ENCODE results near the gene ATP5PF.

DNA sequence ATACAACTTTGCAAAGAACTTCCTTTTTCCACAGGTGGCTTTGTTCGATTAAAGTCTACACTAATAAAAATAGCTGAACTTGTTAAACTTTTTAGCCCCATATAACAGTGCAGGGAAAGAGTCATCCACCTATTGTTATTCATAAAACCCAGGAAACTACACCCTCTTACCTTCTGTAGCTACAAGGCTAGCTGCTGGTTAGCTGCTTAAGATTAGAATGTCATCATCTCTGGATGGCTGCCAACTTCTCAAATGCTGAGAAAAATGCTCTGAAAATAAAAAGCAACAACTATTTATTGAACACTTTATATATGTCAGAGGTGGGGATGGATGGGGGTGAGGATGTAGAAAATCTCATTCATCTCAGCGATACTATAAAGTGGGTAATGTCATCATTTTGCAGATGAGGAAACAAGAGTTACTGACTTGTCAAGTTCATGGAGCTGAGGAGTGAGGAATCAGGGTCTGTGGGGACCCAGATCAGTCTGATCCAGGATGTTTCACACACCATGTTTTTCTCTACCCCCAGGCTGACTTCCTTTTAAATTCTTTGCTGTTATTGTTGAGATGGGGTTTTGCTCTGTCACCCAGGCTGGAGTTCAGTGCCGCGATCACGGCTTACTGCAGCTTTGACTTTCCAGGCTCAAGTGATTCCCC lies 17.1 kb downstream of the ATP5PF start:
- TF ChIP-seq, protein P1, sequence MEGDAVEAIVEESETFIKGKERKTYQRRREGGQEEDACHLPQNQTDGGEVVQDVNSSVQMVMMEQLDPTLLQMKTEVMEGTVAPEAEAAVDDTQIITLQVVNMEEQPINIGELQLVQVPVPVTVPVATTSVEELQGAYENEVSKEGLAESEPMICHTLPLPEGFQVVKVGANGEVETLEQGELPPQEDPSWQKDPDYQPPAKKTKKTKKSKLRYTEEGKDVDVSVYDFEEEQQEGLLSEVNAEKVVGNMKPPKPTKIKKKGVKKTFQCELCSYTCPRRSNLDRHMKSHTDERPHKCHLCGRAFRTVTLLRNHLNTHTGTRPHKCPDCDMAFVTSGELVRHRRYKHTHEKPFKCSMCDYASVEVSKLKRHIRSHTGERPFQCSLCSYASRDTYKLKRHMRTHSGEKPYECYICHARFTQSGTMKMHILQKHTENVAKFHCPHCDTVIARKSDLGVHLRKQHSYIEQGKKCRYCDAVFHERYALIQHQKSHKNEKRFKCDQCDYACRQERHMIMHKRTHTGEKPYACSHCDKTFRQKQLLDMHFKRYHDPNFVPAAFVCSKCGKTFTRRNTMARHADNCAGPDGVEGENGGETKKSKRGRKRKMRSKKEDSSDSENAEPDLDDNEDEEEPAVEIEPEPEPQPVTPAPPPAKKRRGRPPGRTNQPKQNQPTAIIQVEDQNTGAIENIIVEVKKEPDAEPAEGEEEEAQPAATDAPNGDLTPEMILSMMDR (IDR thresholded peaks at IDR 0.05) = no peak
- TF ChIP-seq POLR2A (IDR thresholded peaks at IDR 0.05) (no peak), POLR2AphosphoS5 (IDR thresholded peaks at IDR 0.05) (no peak)
